Tibial nerve (tissue), 4 donors: Measurements from ENCODE around the gene HSD11B1. TPM values are rescaled to one million over a fixed set of nuclear protein-coding genes. Genes with fewer than 3 reads are reported as not detected.
A peak's percentile ranks its signal among the peaks of the same experiment; 100 is the strongest.

Source experiments
- DNase-seq, 2 donors: peaks; one replicate each; pipeline ENCODE4 v3.0.0-alpha.2; 2019; ENCODE audit warnings: low spot score in 2 of 2
- H3K27ac ChIP-seq, 4 donors: fragments of 200-600 bp; sonication (generic) in 3 of 4; one replicate each; pipeline ENCODE4 v1.5.1; 2017 to 2019; ENCODE audit warnings: mild to moderate bottlenecking in 1 of 4
- H3K27me3 ChIP-seq, 2 donors: fragments of 200-600 bp; sonication (generic) in 1 of 2; one replicate each; pipeline versions ENCODE4 v1.5.1 to v1.6.0; 2017 to 2019
- H3K36me3 ChIP-seq, 3 donors: fragments of 200-600 bp; sonication (generic); one replicate each; pipeline ENCODE4 v1.5.1; 2018 to 2019
- H3K4me1 ChIP-seq, 4 donors: fragments of 200-600 bp; sonication (generic) in 3 of 4; one replicate each; pipeline ENCODE4 v1.5.1; 2017 to 2019
- H3K4me3 ChIP-seq, 4 donors: fragments of 200-600 bp; sonication (generic) in 3 of 4; one replicate each; pipeline ENCODE4 v1.5.1; 2017 to 2019; ENCODE audit warnings: mild to moderate bottlenecking in 1 of 4, moderate library complexity in 1 of 4
- H3K9me3 ChIP-seq, 4 donors: fragments of 200-600 bp; sonication (generic) in 3 of 4; one replicate each; pipeline ENCODE4 v1.5.1; 2017 to 2019
- EP300 ChIP-seq, 2 donors: sonication (generic); formaldehyde crosslinking; IDR thresholded peaks; one replicate each; pipeline ENCODE4 v1.6.1; 2017; ENCODE audit warnings: antibody characterized with exemption in 2 of 2, mild to moderate bottlenecking in 1 of 2
- POLR2A ChIP-seq, 2 donors: fragments of 450-650 bp; IDR thresholded peaks; one replicate each; pipeline ENCODE4 v1.6.1; 2017; ENCODE audit warnings: antibody characterized with exemption in 2 of 2, mild to moderate bottlenecking in 2 of 2, moderate library complexity in 2 of 2
- WGBS, 2 donors: methylation state at CpG; one replicate each; pipeline ENCODE4 v1.1.5; 2018; 5-methylcytosine and 5-hydroxymethylcytosine counted together
- total RNA-seq, 4 donors: library from RNA; depleted of rRNA; stranded (reverse); fragments of >200 nt; gene quantifications; one replicate each; pipeline ENCODE4 v1.1.0, GENCODE V29; 2016
- TF ChIP-seq, protein P1 (sequence below), 5 experiments: fragments of 200-600 bp in 3 of 5; fragments of 450-650 bp in 2 of 5; sonication (generic) in 3 of 5; IDR thresholded peaks; one replicate each; pipeline ENCODE4 v1.5.1; 2016 to 2019; ENCODE audit warnings: antibody characterized with exemption in 5 of 5, mild to moderate bottlenecking in 3 of 5, moderate library complexity in 2 of 5

Gene HSD11B1
- total RNA-seq, 4 donors from 2014 or later: 7.1 to 92.2 (median 19.7) TPM

DNA sequence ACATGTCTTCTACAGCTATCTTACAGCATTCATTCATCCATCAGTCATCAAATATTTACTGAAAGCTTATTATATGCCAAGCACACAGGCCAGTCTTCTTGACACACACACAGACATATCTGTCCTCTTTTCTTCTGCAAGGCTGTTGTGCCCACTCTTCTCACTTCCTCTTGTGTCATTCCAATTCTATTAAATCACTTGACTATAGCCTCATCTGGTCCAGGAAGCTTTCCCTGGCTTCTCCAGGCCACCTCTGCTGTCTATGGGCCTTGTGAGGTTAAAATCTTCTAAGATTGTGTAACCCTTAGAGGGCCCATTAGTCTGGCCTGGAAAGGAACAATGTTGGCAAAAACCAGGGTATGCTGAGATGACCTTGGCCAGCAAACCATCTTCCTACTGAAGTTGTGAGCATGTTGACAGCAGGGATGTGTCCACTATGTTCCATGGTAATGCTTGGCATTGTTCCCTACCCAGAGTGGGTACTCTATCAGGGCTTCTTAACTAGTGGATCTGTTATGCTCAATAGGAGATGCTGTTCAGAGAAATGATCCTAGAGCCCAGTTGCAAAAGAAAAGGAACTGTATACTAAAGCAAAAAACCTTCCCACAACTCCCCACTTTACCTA lies 56.5 kb downstream of the HSD11B1 start:
- no peak for DNase-seq
- Histone ChIP-seq H3K27ac (no peak overlapping the region), H3K36me3 (no peaks in the 10 kb centered on the region), H3K4me3 (no peak overlapping the region), H3K27me3 (no peaks in the 10 kb centered on the region), H3K4me1 (peaks cover 0 to 8% (median 0%) of the 10 kb centered on the region in 4 donors), H3K9me3 (no peaks in the 10 kb centered on the region)
- TF ChIP-seq, protein P1, sequence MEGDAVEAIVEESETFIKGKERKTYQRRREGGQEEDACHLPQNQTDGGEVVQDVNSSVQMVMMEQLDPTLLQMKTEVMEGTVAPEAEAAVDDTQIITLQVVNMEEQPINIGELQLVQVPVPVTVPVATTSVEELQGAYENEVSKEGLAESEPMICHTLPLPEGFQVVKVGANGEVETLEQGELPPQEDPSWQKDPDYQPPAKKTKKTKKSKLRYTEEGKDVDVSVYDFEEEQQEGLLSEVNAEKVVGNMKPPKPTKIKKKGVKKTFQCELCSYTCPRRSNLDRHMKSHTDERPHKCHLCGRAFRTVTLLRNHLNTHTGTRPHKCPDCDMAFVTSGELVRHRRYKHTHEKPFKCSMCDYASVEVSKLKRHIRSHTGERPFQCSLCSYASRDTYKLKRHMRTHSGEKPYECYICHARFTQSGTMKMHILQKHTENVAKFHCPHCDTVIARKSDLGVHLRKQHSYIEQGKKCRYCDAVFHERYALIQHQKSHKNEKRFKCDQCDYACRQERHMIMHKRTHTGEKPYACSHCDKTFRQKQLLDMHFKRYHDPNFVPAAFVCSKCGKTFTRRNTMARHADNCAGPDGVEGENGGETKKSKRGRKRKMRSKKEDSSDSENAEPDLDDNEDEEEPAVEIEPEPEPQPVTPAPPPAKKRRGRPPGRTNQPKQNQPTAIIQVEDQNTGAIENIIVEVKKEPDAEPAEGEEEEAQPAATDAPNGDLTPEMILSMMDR (IDR thresholded peaks at IDR 0.05): no peak
- TF ChIP-seq EP300 (IDR thresholded peaks at IDR 0.05) (no peak), POLR2A (IDR thresholded peaks at IDR 0.05) (no peak)

DNA sequence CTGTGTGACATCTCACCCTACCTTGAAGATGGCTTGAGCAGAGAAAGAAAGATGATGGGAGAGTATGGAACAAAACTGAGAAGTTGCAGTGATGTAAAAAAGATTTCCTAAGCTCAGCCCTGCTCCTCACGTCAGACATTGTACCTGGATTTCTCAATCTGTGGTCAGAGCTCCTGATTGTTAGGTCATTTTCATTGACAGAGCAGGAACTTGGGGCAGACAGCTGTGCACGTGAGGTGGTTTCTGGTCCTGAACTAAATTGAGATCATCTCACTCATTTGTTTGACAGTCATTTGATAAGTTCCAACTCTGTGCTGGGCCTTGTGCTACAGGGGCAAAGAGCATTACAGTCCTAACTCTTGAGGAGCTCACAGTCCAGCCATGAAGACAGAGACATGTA lies 61.4 kb downstream of the HSD11B1 start:
- WGBS, 2 donors: 66 to 69% methylated on average over 2 of the region's 2 CpGs
- Histone ChIP-seq H3K36me3 (no peaks in the 10 kb centered on the region), H3K9me3 (no peaks in the 10 kb centered on the region), H3K27me3 (no peaks in the 10 kb centered on the region), H3K4me3 (no peak overlapping the region), H3K4me1 (peaks cover 0 to 25% (median 25%) of the 10 kb centered on the region in 4 donors), H3K27ac (no peak overlapping the region)
- TF ChIP-seq POLR2A (IDR thresholded peaks at IDR 0.05) (no peak), EP300 (IDR thresholded peaks at IDR 0.05) (no peak)
- TF ChIP-seq, protein P1 (IDR thresholded peaks at IDR 0.05): no peak
- DNase-seq: no peak

DNA sequence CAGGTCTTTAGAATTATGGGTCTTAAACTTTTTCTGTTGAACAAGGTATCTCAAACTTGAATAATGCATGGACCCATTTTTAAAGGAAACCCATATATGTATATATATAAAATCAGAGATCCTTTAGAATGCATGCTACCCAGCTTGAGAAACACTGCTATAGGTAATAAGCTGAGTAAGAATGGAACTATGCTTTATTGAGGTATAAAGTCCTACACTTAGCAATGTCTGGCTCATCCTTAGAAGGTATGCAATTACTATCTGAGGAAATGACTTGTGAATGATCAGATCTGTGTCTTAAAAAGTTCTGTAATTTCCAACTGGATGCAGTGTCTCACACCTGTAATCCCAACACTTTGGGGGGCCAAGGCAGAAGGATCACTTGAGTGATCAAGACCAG lies 62.5 kb downstream of the HSD11B1 start:
- no peaks in the 10 kb centered on the region for H3K27me3 ChIP-seq
- H3K4me1 ChIP-seq: peaks cover 0 to 27% (median 25%) of the 10 kb centered on the region in 4 donors
- H3K4me3 ChIP-seq: no peak overlapping the region
- no peak for DNase-seq
- H3K9me3 ChIP-seq: no peaks in the 10 kb centered on the region
- TF ChIP-seq, protein P1 (IDR thresholded peaks at IDR 0.05): no peak
- TF ChIP-seq POLR2A (IDR thresholded peaks at IDR 0.05) (no peak), EP300 (IDR thresholded peaks at IDR 0.05) (no peak)
- H3K36me3 ChIP-seq: no peaks in the 10 kb centered on the region
- no peak overlapping the region for H3K27ac ChIP-seq

DNA sequence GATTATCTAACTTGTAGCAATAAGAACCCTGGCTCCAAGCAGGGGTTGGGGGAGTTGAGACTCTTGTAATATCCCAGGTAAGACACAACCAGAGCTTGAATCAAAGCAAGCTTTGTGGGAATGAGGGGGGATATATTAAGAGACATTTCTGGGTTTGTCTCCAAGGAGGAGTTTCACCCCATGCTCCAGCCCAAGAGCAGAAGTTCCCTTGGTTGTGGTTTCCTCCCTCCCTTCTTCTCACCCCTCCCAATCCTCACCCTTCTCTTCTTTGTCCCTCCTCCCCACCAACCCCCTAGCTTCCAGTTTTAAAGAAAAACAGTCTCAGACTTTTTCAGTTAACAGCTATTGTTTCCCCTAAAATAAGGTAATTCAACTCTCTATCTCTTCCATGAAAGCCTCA lies 63.1 kb downstream of the HSD11B1 start:
- H3K9me3 ChIP-seq: no peaks in the 10 kb centered on the region
- no peak for TF ChIP-seq EP300 (IDR thresholded peaks at IDR 0.05)
- TF ChIP-seq POLR2A (IDR thresholded peaks at IDR 0.05): no peak
- TF ChIP-seq, protein P1 (IDR thresholded peaks at IDR 0.05): no peak
- H3K4me3 ChIP-seq: no peak overlapping the region
- H3K27ac ChIP-seq: peak overlapping the region in 3 of 4 donors; percentile 29 to 85 (median 72)
- H3K4me1 ChIP-seq: peaks cover 0 to 27% (median 25%) of the 10 kb centered on the region in 4 donors
- DNase-seq: no peak
- no peaks in the 10 kb centered on the region for H3K36me3 ChIP-seq
- H3K27me3 ChIP-seq: no peaks in the 10 kb centered on the region

DNA sequence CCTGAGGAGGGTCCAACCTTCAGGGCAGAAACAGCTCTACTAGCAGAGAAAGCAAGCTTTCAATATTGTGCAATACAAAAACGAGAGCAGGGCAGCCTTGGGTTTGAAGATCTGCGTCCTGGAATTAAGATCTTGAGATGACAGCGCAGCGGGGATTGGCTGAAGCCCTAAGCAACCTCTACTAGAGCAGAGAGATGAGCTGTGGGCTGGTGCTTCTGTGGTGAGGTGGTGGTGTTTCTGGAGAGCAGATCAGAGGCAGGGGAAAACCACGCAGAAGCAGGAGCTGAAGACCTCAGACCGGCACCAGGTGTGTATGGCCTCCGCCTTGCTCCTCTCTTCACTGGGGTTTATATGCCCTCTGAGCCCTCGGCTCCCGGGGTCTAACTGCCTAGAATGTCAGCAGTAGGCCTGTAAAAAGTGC lies 63.7 kb downstream of the HSD11B1 start:
- no peaks in the 10 kb centered on the region for H3K9me3 ChIP-seq
- H3K27me3 ChIP-seq: no peaks in the 10 kb centered on the region
- no peak for TF ChIP-seq POLR2A (IDR thresholded peaks at IDR 0.05)
- TF ChIP-seq, protein P1 (IDR thresholded peaks at IDR 0.05): no peak
- no peak for TF ChIP-seq EP300 (IDR thresholded peaks at IDR 0.05)
- peak overlapping the region in 2 of 4 donors; percentile 4 to 41 for H3K4me3 ChIP-seq
- DNase-seq: no peak
- H3K27ac ChIP-seq: peak overlapping the region in 3 of 4 donors; percentile 72 to 85 (median 76)
- H3K4me1 ChIP-seq: peaks cover 0 to 27% (median 25%) of the 10 kb centered on the region in 4 donors
- no peaks in the 10 kb centered on the region for H3K36me3 ChIP-seq
- WGBS, 2 donors: 80 to 85% methylated on average over 9 of the region's 9 CpGs
